Measurements from ENCODE around the gene NIP7. TPM values are rescaled to one million over a fixed set of nuclear protein-coding genes. Genes with fewer than 3 reads are reported as not detected.

NIP7 gene
- total and polyA plus RNA-seq, 8 donors = 0.89 to 18.9 (median 11.3) TPM; not detected in 1

DNA sequence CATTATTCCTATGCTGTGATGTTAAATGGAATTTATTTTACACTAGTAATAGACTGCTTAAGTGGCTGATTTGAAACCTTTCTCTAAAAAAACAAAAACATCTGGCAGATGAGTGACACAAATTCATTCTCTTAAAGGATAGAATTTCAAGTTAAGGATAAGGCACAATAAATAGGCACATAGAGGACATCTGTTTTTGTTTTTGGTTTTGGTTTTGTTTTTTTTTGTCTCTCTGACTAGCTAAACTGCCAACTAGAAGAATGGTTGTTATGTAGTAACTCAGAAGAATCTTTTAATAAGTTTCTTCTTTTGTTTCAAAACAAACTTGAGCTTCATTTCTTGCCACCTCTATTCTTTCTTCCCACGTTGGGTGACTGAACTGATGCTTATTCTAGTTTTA, 33.5 kb upstream of the NIP7 start:
- Histone ChIP-seq H3K36me3 (peaks cover 11 to 36% (median 29%) of the 10 kb centered on the region in 4 donors), H3K4me3 (no peak overlapping the region), H3K27me3 (no peaks in the 10 kb centered on the region), H3K4me1 (peaks cover 0 to 6% (median 3%) of the 10 kb centered on the region in 4 donors), H3K9me3 (no peaks in the 10 kb centered on the region), H3K27ac (no peak overlapping the region)
- intact Hi-C loops (cut with DNase I; ENCODE audit: low total_unique reads) = no loop called here
- no peak for DNase-seq
- TF ChIP-seq POLR2A (IDR thresholded peaks at IDR 0.05) (no peak), EP300 (IDR thresholded peaks at IDR 0.05) (no peak), POLR2AphosphoS5 (IDR thresholded peaks at IDR 0.05) (no peak)
- TF ChIP-seq, protein P1, sequence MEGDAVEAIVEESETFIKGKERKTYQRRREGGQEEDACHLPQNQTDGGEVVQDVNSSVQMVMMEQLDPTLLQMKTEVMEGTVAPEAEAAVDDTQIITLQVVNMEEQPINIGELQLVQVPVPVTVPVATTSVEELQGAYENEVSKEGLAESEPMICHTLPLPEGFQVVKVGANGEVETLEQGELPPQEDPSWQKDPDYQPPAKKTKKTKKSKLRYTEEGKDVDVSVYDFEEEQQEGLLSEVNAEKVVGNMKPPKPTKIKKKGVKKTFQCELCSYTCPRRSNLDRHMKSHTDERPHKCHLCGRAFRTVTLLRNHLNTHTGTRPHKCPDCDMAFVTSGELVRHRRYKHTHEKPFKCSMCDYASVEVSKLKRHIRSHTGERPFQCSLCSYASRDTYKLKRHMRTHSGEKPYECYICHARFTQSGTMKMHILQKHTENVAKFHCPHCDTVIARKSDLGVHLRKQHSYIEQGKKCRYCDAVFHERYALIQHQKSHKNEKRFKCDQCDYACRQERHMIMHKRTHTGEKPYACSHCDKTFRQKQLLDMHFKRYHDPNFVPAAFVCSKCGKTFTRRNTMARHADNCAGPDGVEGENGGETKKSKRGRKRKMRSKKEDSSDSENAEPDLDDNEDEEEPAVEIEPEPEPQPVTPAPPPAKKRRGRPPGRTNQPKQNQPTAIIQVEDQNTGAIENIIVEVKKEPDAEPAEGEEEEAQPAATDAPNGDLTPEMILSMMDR (IDR thresholded peaks at IDR 0.05) = no peak
- 76 to 91% (median 82%) methylated on average over 1 of the region's 1 CpG for WGBS, 5 donors

DNA sequence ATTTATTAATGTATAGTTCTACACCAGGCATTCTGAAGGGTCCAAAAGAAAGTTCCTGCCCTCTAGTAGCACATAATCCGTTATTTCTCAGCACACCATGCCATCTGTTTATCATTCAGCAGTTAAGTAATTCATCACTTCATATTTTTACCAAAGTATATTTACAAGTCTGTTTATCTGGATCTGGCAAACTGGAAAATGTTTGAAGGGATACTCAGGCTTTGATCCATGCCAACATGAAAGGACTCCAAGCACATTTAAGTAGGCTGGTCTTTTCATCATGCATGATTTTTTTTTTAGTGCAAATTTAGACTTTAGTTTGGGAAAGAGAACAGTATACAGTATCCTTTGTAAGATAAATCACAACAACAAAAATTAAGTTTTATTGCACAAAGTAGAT, 32.5 kb upstream of the NIP7 start:
- intact Hi-C loops (cut with DNase I; ENCODE audit: low total_unique reads) = no loop called here
- 21 to 57% (median 45%) methylated on average over 1 of the region's 1 CpG for WGBS, 5 donors
- Histone ChIP-seq H3K4me1 (peaks cover 2 to 10% (median 6%) of the 10 kb centered on the region in 4 donors), H3K36me3 (peaks cover 6 to 26% (median 19%) of the 10 kb centered on the region in 4 donors), H3K4me3 (no peak overlapping the region), H3K27me3 (no peaks in the 10 kb centered on the region), H3K27ac (no peak overlapping the region), H3K9me3 (no peaks in the 10 kb centered on the region)
- no peak for TF ChIP-seq POLR2AphosphoS5 (IDR thresholded peaks at IDR 0.05)
- no peak for TF ChIP-seq POLR2A (IDR thresholded peaks at IDR 0.05)
- TF ChIP-seq, protein P1 (IDR thresholded peaks at IDR 0.05) = no peak
- TF ChIP-seq EP300 (IDR thresholded peaks at IDR 0.05) = no peak
- DNase-seq = no peak

DNA sequence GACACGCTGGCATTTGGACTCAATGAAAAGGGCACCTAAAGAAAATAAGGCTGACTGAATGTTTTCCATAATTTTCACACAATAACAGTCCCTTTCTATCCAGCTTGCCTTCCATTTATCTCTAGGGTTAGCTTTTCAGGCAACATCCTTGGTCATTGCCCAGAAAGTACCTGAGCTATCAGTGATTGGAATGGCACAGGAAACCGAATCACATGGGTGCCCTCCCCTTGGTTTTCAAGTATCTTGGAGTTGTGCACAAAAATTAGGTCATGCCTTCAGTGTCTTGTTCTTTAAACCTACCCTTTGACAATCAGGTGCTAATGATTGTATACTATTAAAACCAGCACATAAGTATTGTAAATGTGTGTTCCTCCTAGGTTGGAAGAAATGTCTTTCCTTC, 31.7 kb upstream of the NIP7 start:
- Histone ChIP-seq H3K4me1 (peaks cover 9 to 18% (median 14%) of the 10 kb centered on the region in 4 donors), H3K4me3 (no peak overlapping the region), H3K27me3 (no peaks in the 10 kb centered on the region), H3K36me3 (peaks cover 6 to 20% (median 14%) of the 10 kb centered on the region in 4 donors), H3K9me3 (no peaks in the 10 kb centered on the region), H3K27ac (no peak overlapping the region)
- 85 to 92% (median 88%) methylated on average over 2 of the region's 2 CpGs for WGBS, 5 donors
- DNase-seq = no peak
- TF ChIP-seq POLR2A (IDR thresholded peaks at IDR 0.05) (no peak), POLR2AphosphoS5 (IDR thresholded peaks at IDR 0.05) (no peak), EP300 (IDR thresholded peaks at IDR 0.05) (no peak)
- TF ChIP-seq, protein P1 (IDR thresholded peaks at IDR 0.05) = no peak
- intact Hi-C loops (cut with DNase I; ENCODE audit: low total_unique reads) = no loop called here

DNA sequence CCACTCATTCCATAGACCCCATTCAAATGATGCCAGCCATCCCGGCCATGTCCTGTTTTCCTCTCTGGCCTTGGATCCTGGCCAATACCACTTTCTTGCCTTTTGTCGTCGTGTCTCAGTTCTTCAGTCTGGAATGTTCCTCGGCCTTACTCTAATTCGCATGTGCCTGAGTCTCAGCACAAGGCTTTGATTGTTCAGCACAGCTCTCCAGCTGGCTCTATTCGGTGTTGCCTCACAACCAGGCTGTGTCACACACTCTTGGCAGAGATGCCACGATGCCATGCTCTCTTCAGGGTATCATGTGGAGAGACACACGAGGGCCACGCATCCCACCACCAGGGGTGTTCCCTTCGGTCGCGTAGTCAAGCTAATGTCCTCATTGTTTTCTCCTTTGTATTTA, 30.3 kb upstream of the NIP7 start:
- Histone ChIP-seq H3K9me3 (no peaks in the 10 kb centered on the region), H3K36me3 (peaks cover under 1 to 15% (median 13%) of the 10 kb centered on the region in 4 donors), H3K4me3 (no peak overlapping the region), H3K4me1 (peaks cover 13 to 32% (median 26%) of the 10 kb centered on the region in 4 donors), H3K27ac (peak overlapping the region in 1 of 5 donors; percentile 13), H3K27me3 (no peaks in the 10 kb centered on the region)
- WGBS, 5 donors = 80 to 90% (median 84%) methylated on average over 12 of the region's 12 CpGs
- peak in 1 of 2 donors; percentile 55 for DNase-seq
- TF ChIP-seq POLR2A (IDR thresholded peaks at IDR 0.05) (no peak), EP300 (IDR thresholded peaks at IDR 0.05) (no peak), POLR2AphosphoS5 (IDR thresholded peaks at IDR 0.05) (no peak)
- TF ChIP-seq, protein P1 (IDR thresholded peaks at IDR 0.05) = no peak
- intact Hi-C loops (cut with DNase I; ENCODE audit: low total_unique reads) = no loop called here
